ENCODE measurements around the gene TMEM131. TPM values are rescaled to one million over a fixed set of nuclear protein-coding genes. Genes with fewer than 3 reads are reported as not detected.

Gene TMEM131
- total and polyA plus RNA-seq, 2 of the 8 experiments (the other 6 are each of a cell fraction or from before 2014, with no cell fraction given) = 9.7 to 22.9 TPM

DNA sequence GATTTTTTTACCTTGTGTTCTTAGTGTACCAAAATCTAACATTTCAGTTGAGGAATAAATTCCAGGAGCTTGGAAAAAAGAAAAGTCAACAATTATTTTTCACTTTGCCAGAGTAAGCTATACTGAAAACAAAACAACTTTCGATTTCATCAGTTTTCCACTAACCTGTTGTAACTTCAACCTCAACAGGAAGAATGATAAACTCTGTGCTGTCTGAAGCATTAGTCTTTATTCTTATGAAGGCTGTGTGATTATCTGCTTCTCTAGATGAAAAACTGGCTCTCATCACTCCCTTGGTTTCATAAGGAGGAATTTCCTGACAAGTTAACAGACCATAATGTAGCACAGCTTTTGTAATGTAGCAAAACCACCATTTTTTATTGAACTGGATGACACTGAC lies 161.1 kb downstream of the TMEM131 start (continued):
- TF ChIP-seq ZNF274 (IDR thresholded peaks at IDR 0.05; ENCODE audit: borderline replicate concordance, extremely low read depth, low read length) (no peak), CBX5 (IDR thresholded peaks at IDR 0.05; ENCODE audit: low read depth, low read length) (no peak), SP4 (IDR thresholded peaks at IDR 0.05; ENCODE audit: low read length) (no peak), GABPA (IDR thresholded peaks at IDR 0.05; ENCODE audit: borderline replicate concordance, insufficient read depth, low read length) (no peak), USF2 (IDR thresholded peaks at IDR 0.05; ENCODE audit: low read length) (no peak)

Measured in H1 (cell line).